Measurements from ENCODE around the gene RAB40B.

The RAB40B gene

DNA sequence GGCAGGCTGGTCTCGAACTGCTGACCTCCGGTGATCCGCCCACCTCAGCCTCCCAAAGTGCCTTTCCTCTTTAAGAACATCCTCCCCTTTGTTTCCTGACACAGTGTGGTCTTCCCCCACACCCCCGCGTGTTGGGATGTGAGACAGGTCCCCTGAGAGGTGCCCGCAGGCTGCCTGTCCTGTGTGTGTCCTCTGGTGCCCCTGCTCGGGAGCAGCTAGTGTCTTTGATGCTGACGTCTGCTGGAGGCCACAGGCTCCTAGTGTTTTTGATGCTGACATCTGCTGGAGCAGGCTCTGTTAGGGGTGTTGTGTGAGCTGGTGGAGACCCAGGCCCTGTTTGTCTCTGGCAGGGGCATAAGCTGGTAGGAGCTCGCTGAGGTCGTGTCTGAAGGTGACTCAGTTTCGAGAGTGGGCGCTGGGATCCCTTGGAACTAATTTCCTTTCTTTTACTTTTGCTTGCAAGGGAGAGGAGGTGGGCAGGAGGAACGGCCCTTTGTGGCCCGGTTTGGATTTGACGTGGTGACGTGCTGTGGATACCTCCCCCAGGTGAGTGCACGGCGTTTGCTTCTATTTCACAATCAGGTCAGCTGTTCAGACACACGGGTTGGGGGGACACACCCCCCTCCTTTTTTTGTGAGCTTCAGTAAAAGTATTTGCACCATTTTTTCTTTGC lies 24.0 kb upstream of the RAB40B start:
- TF ChIP-seq EGR2 (tag by site-specific recombination; IDR thresholded peaks at IDR 0.05; ENCODE audit: low read depth), result peak; percentile 28; the same call in 1 of the 2 replicates
- TF ChIP-seq ZNF175 (tag by site-specific recombination; IDR thresholded peaks at IDR 0.05), result no peak
- H3K9me3 ChIP-seq (ENCODE audit: control insufficient read depth, insufficient read depth, low read depth, low read length), result no peaks in the 10 kb centered on the region
- no peak overlapping the region for H3K27ac ChIP-seq (ENCODE audit: extremely low read depth, low read depth, low read length)
- peaks cover 54 to 73% of the 10 kb centered on the region in 2 experiments for H3K36me3 ChIP-seq (ENCODE audit: control insufficient read depth in 2 of 2, insufficient read depth in 1 of 2, low read length in 2 of 2)
- POLR2A ChIA-PET, result no interaction called here
- H3K4me1 ChIP-seq (ENCODE audit: control insufficient read depth, insufficient read depth, low read length), result 0 out of 2 replicates have a peak, but pooled peaks cover 4% of the 10 kb centered on the region
- H3K4me3 ChIP-seq (ENCODE audit: low read depth, low read length), result no peak overlapping the region
- CTCF ChIA-PET, result interaction anchor here (0.6 to 1.4 kb wide), 3 partner anchors 11 to 563 kb away, joined by 3 to 6 read pairs (median 3); no protein-coding TSS in a partner anchor

DNA sequence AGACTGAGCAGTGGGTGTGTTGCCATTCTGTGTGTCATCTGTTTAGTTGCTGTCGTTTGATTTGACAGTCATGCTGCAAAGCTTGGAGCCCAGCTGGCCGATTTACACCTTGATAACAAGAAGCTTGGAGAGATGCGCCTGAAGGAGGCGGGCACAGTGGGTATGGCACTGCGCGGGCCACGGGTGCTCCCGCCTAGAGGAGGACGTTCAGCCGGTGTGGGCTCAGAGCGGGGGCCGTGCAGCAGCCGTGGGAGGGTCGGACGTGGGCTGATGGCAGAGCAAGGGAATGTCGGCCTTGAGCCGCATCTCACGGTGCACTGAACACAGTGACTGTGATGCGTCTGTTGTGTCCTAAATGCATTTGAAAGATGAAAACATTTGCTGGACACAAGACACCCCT lies 21.7 kb upstream of the RAB40B start:
- no peaks in the 10 kb centered on the region for H3K9me3 ChIP-seq (ENCODE audit: control insufficient read depth, insufficient read depth, low read depth, low read length)
- ChIA-PET POLR2A (interaction anchor here (1.0 kb wide), 1 partner anchor 18 kb away, joined by 3 read pairs; no protein-coding TSS in a partner anchor), CTCF (no interaction called here)
- H3K27ac ChIP-seq (ENCODE audit: extremely low read depth, low read depth, low read length), result no peak overlapping the region
- H3K4me1 ChIP-seq (ENCODE audit: control insufficient read depth, insufficient read depth, low read length), result peaks cover 7% of the 10 kb centered on the region; the same call in 1 of the 2 replicates
- no peak overlapping the region for H3K4me3 ChIP-seq (ENCODE audit: low read depth, low read length)
- no peak for TF ChIP-seq TCF7L2 (IDR thresholded peaks at IDR 0.05; ENCODE audit: borderline replicate concordance, low read depth, low read length)
- TF ChIP-seq EGR2 (tag by site-specific recombination; IDR thresholded peaks at IDR 0.05; ENCODE audit: low read depth), result peak; percentile 57; the same call in 1 of the 2 replicates
- TF ChIP-seq, protein P1, sequence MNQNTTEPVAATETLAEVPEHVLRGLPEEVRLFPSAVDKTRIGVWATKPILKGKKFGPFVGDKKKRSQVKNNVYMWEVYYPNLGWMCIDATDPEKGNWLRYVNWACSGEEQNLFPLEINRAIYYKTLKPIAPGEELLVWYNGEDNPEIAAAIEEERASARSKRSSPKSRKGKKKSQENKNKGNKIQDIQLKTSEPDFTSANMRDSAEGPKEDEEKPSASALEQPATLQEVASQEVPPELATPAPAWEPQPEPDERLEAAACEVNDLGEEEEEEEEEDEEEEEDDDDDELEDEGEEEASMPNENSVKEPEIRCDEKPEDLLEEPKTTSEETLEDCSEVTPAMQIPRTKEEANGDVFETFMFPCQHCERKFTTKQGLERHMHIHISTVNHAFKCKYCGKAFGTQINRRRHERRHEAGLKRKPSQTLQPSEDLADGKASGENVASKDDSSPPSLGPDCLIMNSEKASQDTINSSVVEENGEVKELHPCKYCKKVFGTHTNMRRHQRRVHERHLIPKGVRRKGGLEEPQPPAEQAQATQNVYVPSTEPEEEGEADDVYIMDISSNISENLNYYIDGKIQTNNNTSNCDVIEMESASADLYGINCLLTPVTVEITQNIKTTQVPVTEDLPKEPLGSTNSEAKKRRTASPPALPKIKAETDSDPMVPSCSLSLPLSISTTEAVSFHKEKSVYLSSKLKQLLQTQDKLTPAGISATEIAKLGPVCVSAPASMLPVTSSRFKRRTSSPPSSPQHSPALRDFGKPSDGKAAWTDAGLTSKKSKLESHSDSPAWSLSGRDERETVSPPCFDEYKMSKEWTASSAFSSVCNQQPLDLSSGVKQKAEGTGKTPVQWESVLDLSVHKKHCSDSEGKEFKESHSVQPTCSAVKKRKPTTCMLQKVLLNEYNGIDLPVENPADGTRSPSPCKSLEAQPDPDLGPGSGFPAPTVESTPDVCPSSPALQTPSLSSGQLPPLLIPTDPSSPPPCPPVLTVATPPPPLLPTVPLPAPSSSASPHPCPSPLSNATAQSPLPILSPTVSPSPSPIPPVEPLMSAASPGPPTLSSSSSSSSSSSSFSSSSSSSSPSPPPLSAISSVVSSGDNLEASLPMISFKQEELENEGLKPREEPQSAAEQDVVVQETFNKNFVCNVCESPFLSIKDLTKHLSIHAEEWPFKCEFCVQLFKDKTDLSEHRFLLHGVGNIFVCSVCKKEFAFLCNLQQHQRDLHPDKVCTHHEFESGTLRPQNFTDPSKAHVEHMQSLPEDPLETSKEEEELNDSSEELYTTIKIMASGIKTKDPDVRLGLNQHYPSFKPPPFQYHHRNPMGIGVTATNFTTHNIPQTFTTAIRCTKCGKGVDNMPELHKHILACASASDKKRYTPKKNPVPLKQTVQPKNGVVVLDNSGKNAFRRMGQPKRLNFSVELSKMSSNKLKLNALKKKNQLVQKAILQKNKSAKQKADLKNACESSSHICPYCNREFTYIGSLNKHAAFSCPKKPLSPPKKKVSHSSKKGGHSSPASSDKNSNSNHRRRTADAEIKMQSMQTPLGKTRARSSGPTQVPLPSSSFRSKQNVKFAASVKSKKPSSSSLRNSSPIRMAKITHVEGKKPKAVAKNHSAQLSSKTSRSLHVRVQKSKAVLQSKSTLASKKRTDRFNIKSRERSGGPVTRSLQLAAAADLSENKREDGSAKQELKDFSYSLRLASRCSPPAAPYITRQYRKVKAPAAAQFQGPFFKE (tag by site-specific recombination; IDR thresholded peaks at IDR 0.05; ENCODE audit: borderline replicate concordance), result no peak
- TF ChIP-seq ZFHX2 (tag by site-specific recombination; conservative IDR thresholded peaks at IDR 0.05), result peak; percentile 36
- TF ChIP-seq ZNF354C (tag by site-specific recombination; IDR thresholded peaks at IDR 0.05; ENCODE audit: borderline replicate concordance, low read depth), result no peak
- H3K36me3 ChIP-seq (ENCODE audit: control insufficient read depth in 2 of 2, insufficient read depth in 1 of 2, low read length in 2 of 2), result peaks cover 46 to 55% of the 10 kb centered on the region in 2 experiments

DNA sequence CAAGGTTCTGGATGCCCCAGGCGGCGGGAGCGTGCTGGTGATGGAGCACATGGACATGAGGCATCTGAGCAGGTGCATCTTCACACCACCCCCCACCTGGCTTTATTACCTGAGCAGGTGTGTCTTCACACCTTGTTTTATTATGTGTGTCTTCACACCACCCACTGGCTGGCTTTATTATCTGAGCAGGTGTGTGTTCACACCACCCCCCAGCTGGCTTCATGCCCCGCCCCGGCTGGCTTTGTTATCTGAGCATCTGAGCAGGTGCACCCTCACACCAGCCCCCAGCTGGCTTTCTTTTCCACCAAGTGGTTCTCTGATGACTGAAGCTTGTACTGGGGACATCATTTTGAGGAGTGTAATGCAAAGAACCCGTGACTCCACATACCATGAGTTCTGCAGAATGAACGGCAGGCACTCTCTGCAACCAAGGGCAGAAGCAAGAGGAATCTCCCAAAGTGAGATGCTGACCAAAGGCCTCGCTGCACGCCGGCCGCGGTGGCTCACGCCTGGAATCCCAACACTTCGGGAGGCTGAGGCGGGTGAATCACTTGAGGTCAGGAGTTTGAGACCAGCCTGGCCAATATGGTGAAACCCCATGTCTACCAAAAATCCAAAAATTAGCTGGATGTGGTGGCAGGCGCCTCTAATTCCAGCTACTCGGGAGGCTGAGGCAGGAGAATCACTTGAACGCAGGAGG lies 20.6 kb upstream of the RAB40B start:
- CTCF ChIA-PET, result interaction anchor here (0.6 kb wide), 1 partner anchor 371 kb away, joined by 3 read pairs; no protein-coding TSS in a partner anchor
- peaks cover 40 to 49% of the 10 kb centered on the region in 2 experiments for H3K36me3 ChIP-seq (ENCODE audit: control insufficient read depth in 2 of 2, insufficient read depth in 1 of 2, low read length in 2 of 2)
- H3K9me3 ChIP-seq (ENCODE audit: control insufficient read depth, insufficient read depth, low read depth, low read length), result no peaks in the 10 kb centered on the region
- no peak overlapping the region for H3K4me3 ChIP-seq (ENCODE audit: low read depth, low read length)
- POLR2A ChIA-PET, result interaction anchor here (1.0 kb wide), 1 partner anchor 19 kb away, joined by 3 read pairs; no protein-coding TSS in a partner anchor
- H3K4me1 ChIP-seq (ENCODE audit: control insufficient read depth, insufficient read depth, low read length), result peaks cover 7% of the 10 kb centered on the region; the same call in 1 of the 2 replicates
- H3K27ac ChIP-seq (ENCODE audit: extremely low read depth, low read depth, low read length), result no peak overlapping the region
- TF ChIP-seq KLF10 (tag by site-specific recombination; IDR thresholded peaks at IDR 0.05) (no peak), ZNF24 (tag by site-specific recombination; IDR thresholded peaks at IDR 0.05) (no peak), ZNF416 (tag by site-specific recombination; IDR thresholded peaks at IDR 0.05) (no peak), ZFP41 (tag by site-specific recombination; IDR thresholded peaks at IDR 0.05; ENCODE audit: borderline replicate concordance) (no peak), SETDB1 (IDR thresholded peaks at IDR 0.05; ENCODE audit: insufficient read length, low read length) (no peak)
- TF ChIP-seq, protein P2, sequence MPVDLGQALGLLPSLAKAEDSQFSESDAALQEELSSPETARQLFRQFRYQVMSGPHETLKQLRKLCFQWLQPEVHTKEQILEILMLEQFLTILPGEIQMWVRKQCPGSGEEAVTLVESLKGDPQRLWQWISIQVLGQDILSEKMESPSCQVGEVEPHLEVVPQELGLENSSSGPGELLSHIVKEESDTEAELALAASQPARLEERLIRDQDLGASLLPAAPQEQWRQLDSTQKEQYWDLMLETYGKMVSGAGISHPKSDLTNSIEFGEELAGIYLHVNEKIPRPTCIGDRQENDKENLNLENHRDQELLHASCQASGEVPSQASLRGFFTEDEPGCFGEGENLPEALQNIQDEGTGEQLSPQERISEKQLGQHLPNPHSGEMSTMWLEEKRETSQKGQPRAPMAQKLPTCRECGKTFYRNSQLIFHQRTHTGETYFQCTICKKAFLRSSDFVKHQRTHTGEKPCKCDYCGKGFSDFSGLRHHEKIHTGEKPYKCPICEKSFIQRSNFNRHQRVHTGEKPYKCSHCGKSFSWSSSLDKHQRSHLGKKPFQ (tag by site-specific recombination; IDR thresholded peaks at IDR 0.05), result peak; percentile 97
